Stimulated activated CD4-positive, alpha-beta T cell treated with anti-CD3 and anti-CD28 coated beads, TNF-alpha, amount 100 ng/mL, for 4 hours (primary cell): ENCODE measurements around the gene DENND1A.
"Not testable (repeated sequence)": the region's sequence is repeated elsewhere in the genome, so short reads cannot be mapped to it uniquely, and the experiment has no call there.

Source experiments
- DNase-seq, 3 experiments: peaks; one replicate each; pipeline ENCODE4 v3.0.0-alpha.2; 2020; ENCODE audit warnings: low read depth in 3 of 3

DENND1A gene

DNA sequence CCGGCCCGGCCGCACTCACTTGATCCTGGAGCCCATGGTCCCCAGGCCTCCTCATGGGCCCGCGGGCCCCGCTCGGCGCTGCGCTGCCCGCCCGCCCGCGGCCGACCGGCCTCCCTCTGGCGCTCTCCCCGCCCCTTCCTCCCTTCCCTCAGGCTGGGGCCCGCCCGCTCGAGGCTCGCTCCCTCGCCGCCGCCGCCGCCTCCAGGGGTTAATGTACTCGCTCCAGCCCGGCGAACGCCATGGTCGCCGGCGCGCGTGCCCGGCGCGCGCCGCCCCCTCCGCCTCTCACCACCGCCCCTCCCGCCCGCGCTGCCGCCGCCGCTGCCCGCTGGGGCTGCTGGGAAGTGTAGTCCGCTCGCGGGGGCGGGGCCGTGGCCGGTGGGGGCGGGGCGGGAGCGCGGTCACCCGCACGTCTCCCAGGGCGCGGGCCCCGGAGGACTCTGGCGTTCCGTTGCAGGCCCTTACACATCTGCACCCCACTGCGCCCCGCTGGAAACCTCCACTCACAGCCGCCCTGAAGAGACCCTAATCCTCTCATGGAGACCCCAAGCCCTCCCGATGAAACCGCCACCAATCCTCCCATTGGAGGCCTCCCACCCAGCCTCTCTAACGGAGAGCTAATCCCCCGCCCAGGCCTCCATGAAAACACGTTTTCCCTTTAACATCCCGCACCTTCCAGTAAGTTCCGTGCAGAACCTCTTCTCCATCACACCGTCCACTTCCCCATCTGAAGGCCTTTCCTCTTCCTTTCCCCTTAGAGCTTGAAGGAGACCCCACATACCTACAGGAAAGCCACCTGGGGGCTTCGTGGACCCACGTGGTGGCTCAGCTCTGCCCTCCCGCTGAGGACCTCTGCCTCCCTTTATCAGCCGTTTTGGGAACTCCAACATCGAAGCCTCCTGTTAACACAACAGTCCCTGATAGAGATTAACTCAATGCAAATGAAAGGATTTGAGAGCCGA, at the start of gene DENND1A:
TSS of gene DENND1A (minus strand) at position 257 of the 962 bp plus-strand sequence. CDS start at position 36, 221 bp downstream.
- DNase-seq = peak; percentile 75 to 84 (median 80)

- DNase-seq = no peak
These were observed 49.1 kb upstream of the DENND1A start for GRCh38 chr9:123978981-123979380.

DNA sequence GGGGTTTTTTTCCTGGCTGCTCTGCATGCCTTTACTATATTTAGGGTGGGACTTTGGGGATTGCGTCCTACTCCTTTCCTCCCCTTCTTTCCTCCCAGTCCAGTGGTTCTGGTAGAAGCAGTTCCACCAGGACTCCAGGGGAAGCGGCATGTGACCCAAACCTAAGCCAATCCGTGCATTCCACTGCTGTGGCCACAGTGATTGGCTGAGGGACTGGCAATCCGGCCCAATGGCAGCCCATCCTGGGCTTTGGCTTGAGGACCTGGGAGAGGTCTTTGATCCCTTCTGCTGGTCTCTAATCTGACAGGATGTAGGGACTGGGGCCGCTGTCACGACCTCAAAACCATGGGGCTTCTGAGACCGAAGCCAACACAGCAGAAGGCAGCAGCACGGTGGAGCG, 46.7 kb upstream of the DENND1A start:
- DNase-seq = not testable (repeated sequence)

DNA sequence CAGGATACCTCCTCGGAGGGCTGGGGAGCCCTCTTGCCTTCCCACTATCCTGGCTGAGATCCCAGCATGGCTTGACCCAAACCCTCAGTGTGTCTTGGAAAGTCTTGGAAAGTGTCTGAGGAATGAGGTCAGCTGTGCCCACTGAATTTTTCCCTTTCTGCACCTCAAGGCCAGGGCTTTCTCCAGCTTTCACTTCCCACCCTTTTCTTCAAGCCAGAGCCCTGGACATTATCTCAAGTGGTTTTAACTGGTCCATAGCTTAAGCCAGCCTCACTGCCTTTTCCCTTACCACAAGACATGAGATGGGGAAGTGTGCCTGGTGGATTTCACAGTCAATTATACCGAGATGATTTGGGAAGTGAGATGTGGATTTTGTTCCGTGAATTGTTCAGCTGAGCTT, 45.9 kb upstream of the DENND1A start:
- no peak for DNase-seq

GRCh38 chr9:123974471-123974870, 44.5 kb upstream of the DENND1A start:
- no peak for DNase-seq

GRCh38 chr9:123973590-123974223, 43.8 kb upstream of the DENND1A start:
- DNase-seq = no peak

GRCh38 chr9:123972618-123973017, 42.7 kb upstream of the DENND1A start:
- no peak for DNase-seq

- DNase-seq = no peak
These were observed 37.4 kb upstream of the DENND1A start for GRCh38 chr9:123967323-123967722.

DNA sequence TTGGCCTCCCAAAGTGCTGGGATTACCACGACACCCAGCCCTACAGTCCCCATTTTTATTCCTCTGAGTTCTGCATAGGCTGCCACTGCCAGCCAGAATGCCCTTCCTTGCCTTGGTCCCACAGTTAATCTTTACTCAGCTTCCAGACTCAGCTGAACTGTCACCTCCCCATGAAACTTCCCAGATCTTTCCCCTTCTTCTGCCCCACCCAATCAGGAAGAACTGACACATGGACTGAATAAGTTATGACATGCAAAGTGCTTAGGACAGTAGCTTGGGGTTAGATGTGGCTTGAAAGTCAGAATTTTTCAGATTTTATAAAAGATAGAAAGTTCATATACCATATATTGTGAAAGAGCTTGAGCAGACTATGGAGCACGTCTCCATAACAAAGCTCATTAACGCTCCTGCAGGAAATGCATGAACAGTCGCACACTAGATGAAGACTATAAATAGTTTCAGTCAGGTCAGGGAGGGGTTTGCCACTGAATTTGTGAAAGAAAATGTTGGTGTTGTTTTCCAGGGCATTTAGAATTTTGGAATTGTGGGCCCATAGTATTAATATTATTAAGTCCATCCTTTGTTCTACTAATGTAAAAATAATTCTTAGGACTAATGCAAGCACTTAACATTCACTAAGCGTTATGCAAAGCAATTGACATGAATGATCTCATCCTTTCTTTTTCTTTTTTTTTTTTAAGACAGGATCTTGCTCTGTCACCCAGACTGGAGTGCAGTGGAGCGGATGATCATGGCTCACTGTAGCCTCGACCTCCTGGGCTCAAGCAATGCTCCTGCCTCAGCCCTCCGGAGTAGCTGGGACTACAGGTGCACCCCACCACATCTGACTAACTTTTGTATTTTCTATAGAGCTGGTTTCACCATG, 36.1 kb upstream of the DENND1A start:
- no peak for DNase-seq

DNA sequence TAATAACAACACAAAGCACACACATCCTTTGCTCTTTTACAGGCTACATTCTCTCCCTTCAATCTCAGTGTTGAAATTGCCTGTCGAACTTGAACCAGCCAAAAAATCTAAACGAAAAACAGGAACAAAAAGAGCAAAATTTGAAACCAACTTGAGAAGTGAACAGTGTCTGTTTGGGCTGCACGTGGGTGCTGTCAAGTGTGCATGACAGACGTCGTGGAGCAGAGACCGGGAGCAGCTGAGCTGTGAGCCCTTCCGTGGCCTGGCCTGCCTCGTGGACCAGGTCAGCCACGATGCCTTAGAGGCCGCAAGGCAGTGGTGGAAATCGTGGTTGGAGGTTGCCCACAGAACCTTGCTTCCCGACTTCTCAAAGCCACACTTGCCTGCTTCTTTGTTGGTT, 34.8 kb upstream of the DENND1A start:
- DNase-seq = no peak

DNA sequence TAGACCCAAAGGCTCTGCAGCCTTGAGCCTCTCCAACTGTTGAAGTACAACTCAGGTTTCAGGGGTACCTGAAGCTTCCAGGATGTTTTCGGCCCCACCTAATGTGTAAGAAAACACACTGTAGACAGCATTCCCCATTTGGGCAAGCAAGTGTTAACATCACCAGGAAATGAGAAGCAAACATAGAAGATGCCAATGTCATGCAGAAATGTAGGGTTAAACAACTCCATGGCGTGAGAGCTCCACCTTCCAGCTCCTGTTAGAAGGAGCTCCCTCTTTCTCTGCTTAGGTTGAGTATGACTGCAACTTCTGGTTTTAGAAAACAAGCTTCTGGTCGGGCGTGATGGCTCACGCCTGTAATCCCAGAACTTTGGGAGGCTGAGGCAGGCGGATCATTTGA, 31.0 kb upstream of the DENND1A start:
- no peak for DNase-seq

DNA sequence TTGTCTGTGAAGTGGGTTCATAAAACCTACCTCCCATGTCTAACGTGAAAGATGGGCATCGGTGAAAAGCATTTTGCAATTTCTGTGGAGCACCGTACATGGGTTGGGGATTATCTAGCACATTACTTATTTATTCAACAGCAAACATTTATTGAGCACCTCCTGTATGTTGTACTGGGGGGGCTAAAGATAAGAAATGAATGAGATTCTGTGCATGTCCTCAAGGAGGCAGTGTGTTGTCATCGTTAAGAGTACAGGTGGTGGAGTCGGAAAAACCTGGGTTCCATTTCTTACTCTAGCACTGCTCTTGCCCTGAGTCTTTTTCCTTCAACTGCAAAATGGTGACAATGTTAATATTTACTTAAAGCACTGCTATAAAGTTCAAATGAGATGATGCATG, 30.4 kb upstream of the DENND1A start:
- no peak for DNase-seq

DNA sequence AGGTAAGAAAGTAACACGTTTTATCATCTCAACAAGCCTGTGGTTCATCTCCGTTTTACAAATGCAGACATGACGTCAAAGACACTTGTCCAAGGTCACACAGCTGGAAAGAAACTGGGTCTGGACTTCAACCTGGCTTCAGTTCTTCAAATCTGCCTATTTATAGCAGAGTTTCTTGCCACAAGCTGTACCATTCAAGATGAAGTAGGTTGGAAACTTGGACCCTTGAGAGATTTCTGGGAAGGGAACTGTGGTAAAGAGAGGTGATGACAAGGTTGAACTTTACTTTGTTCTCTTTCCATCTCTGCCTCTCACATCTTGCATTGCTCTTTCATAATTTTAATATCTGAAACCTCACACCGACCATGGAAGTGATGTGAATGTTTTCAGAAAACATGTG, 29.9 kb upstream of the DENND1A start:
- no peak for DNase-seq

- no peak for DNase-seq
These were observed 27.8 kb upstream of the DENND1A start for GRCh38 chr9:123957731-123958130.

DNA sequence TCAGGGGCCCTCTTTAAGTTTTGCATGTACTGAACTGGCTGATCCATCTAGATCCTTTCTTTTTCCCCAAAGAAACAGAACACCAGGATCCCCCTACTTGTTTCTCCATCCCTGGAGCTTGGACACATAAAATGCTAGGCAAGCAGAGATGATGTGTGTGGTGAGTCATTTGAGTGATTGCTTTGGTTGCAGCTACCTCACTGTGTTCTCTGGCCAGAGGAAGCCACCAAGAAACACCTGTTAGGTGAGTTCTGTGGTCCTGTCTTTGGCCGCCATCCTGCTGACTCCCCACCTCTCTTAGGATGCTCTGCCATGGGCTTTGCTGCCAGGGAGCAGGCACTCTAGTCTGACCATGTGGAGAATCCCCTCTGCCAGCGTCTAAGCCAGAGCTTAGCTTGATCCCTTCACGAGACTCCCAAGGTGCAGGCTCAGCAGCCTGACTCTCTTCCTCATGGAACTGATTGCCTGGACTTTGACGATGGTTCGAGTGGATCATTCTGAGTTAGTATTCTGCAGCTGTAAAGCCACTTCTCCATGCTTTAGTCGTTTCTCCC, 27.3 kb upstream of the DENND1A start:
- DNase-seq = no peak

- DNase-seq = no peak
These were observed 25.7 kb upstream of the DENND1A start for GRCh38 chr9:123955637-123956036.

- no peak for DNase-seq
These were observed 24.8 kb upstream of the DENND1A start for GRCh38 chr9:123954518-123955280.

DNA sequence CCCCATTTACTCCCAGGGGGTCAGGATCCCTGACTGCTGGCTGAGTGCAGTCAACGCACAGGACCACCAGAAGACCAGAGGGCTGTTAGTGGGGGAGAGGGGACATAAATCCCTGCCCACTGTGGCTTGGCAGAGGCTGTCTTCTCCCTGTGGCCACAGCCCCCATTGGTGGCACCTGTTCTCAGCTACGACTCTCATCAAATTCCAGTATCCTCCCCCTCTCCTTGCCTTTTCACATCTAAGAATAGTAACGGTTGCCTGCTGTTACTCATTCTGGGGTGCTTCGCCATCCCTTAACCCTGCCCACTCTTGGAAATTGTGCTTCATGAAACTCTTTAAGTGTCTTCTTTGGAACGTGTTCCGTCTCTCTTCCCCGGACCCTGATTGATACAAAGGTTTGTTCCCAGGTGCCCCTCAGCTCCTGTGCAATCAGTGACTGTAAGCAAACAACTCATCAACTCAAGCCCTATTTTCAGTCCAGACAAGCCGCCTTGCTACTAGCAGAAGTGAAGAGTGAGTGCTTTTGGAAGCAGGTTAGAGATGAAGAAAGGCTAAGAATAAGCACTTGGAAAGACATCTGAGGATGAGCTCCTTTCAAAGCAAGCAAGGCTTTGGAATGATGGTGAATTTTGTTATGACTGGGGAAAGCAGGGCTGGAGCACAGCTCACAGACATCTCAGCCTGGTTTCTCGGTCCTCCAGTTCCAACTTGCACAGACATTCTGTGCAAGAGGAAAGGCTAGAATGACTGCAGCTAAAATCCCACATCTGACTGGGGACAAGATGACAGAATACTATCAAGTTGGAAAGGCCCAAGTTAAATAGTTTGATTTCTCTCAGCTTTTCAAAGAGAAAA, 22.9 kb upstream of the DENND1A start:
- no peak for DNase-seq

DNA sequence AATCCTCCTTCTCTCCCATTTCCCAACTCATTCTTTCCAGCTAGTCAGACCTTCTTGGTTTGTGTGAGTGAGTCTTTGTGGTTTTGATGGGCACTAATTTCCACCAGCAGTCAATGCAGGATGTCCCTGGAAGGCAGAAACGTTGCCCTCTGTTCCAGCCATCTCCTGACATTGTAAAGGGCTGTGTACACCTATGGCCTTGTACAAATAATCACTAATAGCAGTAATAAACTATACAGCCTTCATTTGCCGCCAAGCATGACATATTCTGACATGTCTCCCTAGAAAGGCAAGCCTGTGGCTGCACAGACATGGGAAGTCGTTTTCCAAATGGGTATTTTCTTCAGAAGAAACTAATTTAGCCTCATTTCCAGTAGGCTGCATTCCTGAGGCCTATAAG, 18.4 kb upstream of the DENND1A start:
- DNase-seq = no peak

DNA sequence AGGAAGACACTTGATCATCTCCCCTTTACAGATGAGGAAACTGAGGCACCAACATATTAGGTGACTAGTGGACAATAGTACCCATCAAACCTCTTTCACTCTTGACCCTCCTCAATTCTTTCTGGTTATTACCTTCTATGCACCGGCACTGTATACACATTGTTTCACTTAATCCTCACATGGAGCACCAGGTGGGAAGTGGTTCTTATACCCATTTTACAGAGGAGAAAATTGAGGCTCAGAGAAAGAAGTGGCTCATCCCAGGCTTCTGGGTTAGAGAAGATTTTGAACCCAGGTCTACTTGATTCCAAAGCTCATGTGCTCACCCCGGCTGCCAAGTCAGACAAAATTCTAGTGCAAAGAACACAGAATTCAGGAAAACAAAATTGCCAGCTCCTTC, 17.4 kb upstream of the DENND1A start:
- no peak for DNase-seq
